Measurements from ENCODE around the gene CD19.
"Not testable (repeated sequence)": the region's sequence is repeated elsewhere in the genome, so short reads cannot be mapped to it uniquely, and the experiment has no call there.

The CD19 gene

GRCh38 chr16:28950648-28951409 is 19.1 kb downstream of the CD19 start, which contains the start of gene NFATC2IP:
NFATC2IP (plus strand) TSS chr16:28950937; CDS start chr16:28951012, 75 bp downstream.
- TF ChIP-seq CTCF (IDR thresholded peaks at IDR 0.05; ENCODE audit: insufficient read depth, low read depth, low read length, missing control alignments) = no peak
- DNase-seq (ENCODE audit: low read depth) = peak; percentile 100
- H3K4me3 ChIP-seq (ENCODE audit: low read length) = peak within 1 kb of the TSS; percentile 74

DNA sequence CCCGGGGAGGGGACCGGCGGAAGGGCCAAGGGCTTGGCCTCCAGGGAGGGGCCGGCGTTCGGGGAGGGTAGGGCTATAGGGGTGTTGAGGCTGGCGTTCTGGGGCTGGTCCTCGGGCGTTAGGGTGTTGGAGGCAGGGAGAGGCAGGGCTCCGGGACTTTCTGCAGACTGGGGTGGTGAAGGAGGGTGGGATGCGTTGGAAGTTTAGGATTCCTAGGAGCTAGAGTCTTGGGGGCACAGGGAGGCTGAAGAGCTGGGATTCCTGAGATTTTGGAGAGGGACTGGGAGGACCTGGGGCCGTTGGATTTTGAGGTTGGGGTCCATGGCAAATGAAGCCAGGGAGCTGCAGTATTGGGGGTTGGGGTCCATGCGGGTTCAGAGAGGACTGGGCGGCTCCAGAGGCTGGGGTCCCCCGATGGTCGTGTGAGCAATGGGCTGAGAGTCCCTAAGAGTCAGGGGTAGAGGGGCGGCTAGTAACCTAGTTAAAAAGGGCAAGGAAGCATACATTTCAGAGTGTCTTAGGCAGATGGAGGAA is 19.7 kb downstream of the CD19 start:
- DNase-seq (ENCODE audit: low read depth) = peak; percentile 33
- TF ChIP-seq CTCF (IDR thresholded peaks at IDR 0.05; ENCODE audit: insufficient read depth, low read depth, low read length, missing control alignments) = no peak
- H3K4me3 ChIP-seq (ENCODE audit: low read length) = peak overlapping the region; percentile 74

- no peak for DNase-seq (ENCODE audit: low read depth)
- no peak overlapping the region for H3K4me3 ChIP-seq (ENCODE audit: low read length)
- TF ChIP-seq CTCF (IDR thresholded peaks at IDR 0.05; ENCODE audit: insufficient read depth, low read depth, low read length, missing control alignments) = no peak
Observed at GRCh38 chr16:28958216-28958615, 26.4 kb downstream of the CD19 start.

GRCh38 chr16:28958836-28959235 is 27.1 kb downstream of the CD19 start:
- DNase-seq (ENCODE audit: low read depth) = no peak
- H3K4me3 ChIP-seq (ENCODE audit: low read length) = no peak overlapping the region
- no peak for TF ChIP-seq CTCF (IDR thresholded peaks at IDR 0.05; ENCODE audit: insufficient read depth, low read depth, low read length, missing control alignments)

GRCh38 chr16:28964072-28964471 is 32.3 kb downstream of the CD19 start:
- H3K4me3 ChIP-seq (ENCODE audit: low read length) = no peak overlapping the region
- no peak for TF ChIP-seq CTCF (IDR thresholded peaks at IDR 0.05; ENCODE audit: insufficient read depth, low read depth, low read length, missing control alignments)
- no peak for DNase-seq (ENCODE audit: low read depth)

GRCh38 chr16:28964496-28964895 is 32.7 kb downstream of the CD19 start:
- no peak overlapping the region for H3K4me3 ChIP-seq (ENCODE audit: low read length)
- no peak for TF ChIP-seq CTCF (IDR thresholded peaks at IDR 0.05; ENCODE audit: insufficient read depth, low read depth, low read length, missing control alignments)
- DNase-seq (ENCODE audit: low read depth) = no peak

DNA sequence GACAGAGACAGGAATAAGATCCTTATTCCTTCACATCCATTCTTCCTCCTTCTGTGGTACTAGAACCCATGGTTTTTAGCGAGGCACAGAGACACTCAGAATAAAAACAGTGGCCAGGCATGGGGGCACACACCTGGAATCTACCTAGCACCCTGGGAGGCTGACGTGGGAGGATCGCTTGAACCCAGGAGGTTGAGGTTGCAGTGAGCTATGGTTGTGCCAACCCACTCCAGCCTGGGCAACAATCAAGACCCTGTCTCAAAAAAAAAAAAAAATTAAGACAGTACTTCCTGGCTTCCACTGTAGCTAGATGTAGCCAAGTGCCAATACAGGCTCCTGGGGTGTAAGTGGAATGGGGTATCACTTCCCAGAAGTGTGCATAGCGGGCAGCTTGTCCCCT is 35.4 kb downstream of the CD19 start:
- no peak overlapping the region for H3K4me3 ChIP-seq (ENCODE audit: low read length)
- TF ChIP-seq CTCF (IDR thresholded peaks at IDR 0.05; ENCODE audit: insufficient read depth, low read depth, low read length, missing control alignments) = no peak
- DNase-seq (ENCODE audit: low read depth) = no peak

GRCh38 chr16:28969696-28970095 is 37.9 kb downstream of the CD19 start:
- H3K4me3 ChIP-seq (ENCODE audit: low read length); DNase-seq (ENCODE audit: low read depth): not testable (repeated sequence)
